Femur (tissue), 1 donor: ENCODE data around the gene SLC30A9.

Experiments used
- DNase-seq: peaks from one replicate; pipeline ENCODE4 v3.0.0-alpha.2; 2017

SLC30A9 gene

GRCh38 chr4:42008011-42008786 lies 17.9 kb downstream of the SLC30A9 start:
- no peak for DNase-seq

GRCh38 chr4:42015438-42015837 lies 25.1 kb downstream of the SLC30A9 start:
- no peak for DNase-seq

GRCh38 chr4:42018451-42018850 lies 28.1 kb downstream of the SLC30A9 start:
- DNase-seq, result peak; percentile 27

GRCh38 chr4:42048394-42048793 lies 58.1 kb downstream of the SLC30A9 start:
- DNase-seq, result no peak

- no peak for DNase-seq
Observed at GRCh38 chr4:42050516-42051249, 60.4 kb downstream of the SLC30A9 start.

GRCh38 chr4:42066402-42066801 lies 76.1 kb downstream of the SLC30A9 start:
- no peak for DNase-seq

- DNase-seq, result no peak
Observed at GRCh38 chr4:42067264-42067663, 76.9 kb downstream of the SLC30A9 start.

- DNase-seq, result no peak
Observed at GRCh38 chr4:42070463-42070862, 80.1 kb downstream of the SLC30A9 start.

- DNase-seq, result no peak
Observed at GRCh38 chr4:42074294-42074693, 84.0 kb downstream of the SLC30A9 start.

GRCh38 chr4:42078184-42078801 lies 88.0 kb downstream of the SLC30A9 start:
- DNase-seq, result no peak

GRCh38 chr4:42080306-42080705 lies 90.0 kb downstream of the SLC30A9 start:
- no peak for DNase-seq

- no peak for DNase-seq
Observed at GRCh38 chr4:42083816-42084215, 93.5 kb downstream of the SLC30A9 start.

- no peak for DNase-seq
Observed at GRCh38 chr4:42088386-42088785, 98.1 kb downstream of the SLC30A9 start.

GRCh38 chr4:42101446-42101975 lies 111.2 kb downstream of the SLC30A9 start:
- no peak for DNase-seq

- DNase-seq, result no peak
Observed at GRCh38 chr4:42104521-42104920, 114.2 kb downstream of the SLC30A9 start.

- no peak for DNase-seq
Observed at GRCh38 chr4:42112846-42113245, 122.5 kb downstream of the SLC30A9 start.

- no peak for DNase-seq
Observed at GRCh38 chr4:42119886-42120285, 129.6 kb downstream of the SLC30A9 start.

- no peak for DNase-seq
Observed at GRCh38 chr4:42122237-42122636, 131.9 kb downstream of the SLC30A9 start.

GRCh38 chr4:42123071-42123644 lies 132.8 kb downstream of the SLC30A9 start:
- DNase-seq, result no peak

- no peak for DNase-seq
Observed at GRCh38 chr4:42132099-42132498, 141.8 kb downstream of the SLC30A9 start.

GRCh38 chr4:42133006-42133405 lies 142.7 kb downstream of the SLC30A9 start:
- DNase-seq, result no peak

- DNase-seq, result no peak
Observed at GRCh38 chr4:42136371-42136770, 146.0 kb downstream of the SLC30A9 start.
